DND-41 (cell line): ENCODE results near the gene SKIC8.
"Not testable (repeated sequence)": the region's sequence is repeated elsewhere in the genome, so short reads cannot be mapped to it uniquely, and the experiment has no call there.

ENCODE experiments used
- ATAC-seq: fragments of 200-7000 bp; cut with Tn5 transposase; 3 replicates; pipeline ENCODE4 v1.9.1; 2021; ENCODE audit warnings: low read depth; ENCODE audit not compliant: insufficient read depth
- DNase-seq: peaks from one replicate; pipeline ENCODE4 v3.0.0-alpha.2; 2020
- H2AFZ ChIP-seq: 2 replicates; pipeline ENCODE4 v1.6.0; 2012; ENCODE audit warnings: low read depth, low read length
- H3K27ac ChIP-seq: 2 replicates; pipeline ENCODE4 v1.5.1; 2012; ENCODE audit warnings: low read length, inconsistent platforms
- H3K27me3 ChIP-seq: fragments of 200-600 bp; sonication (generic); 2 replicates; pipeline ENCODE4 v1.6.0; 2012; ENCODE audit warnings: low read length, mild to moderate bottlenecking, inconsistent platforms; ENCODE audit not compliant: insufficient read depth, poor library complexity
- H3K36me3 ChIP-seq: 2 replicates; pipeline ENCODE4 v1.5.1; 2012; ENCODE audit warnings: low read length, inconsistent platforms; ENCODE audit not compliant: insufficient read depth
- H3K4me1 ChIP-seq: 2 replicates; pipeline ENCODE4 v1.5.1; 2012; ENCODE audit warnings: mild to moderate bottlenecking, low read length; ENCODE audit not compliant: insufficient read depth
- H3K4me2 ChIP-seq: 2 replicates; pipeline ENCODE4 v1.6.0; 2012; ENCODE audit warnings: mild to moderate bottlenecking, moderate library complexity, low read length, inconsistent platforms; ENCODE audit not compliant: insufficient read depth
- H3K4me3 ChIP-seq, 2 experiments: fragments of 200-600 bp in 1 of 2; shearing (Covaris generic) in 1 of 2; 2 replicates each; pipeline ENCODE4 v1.5.1; 2012 to 2016; ENCODE audit warnings: inconsistent platforms in 2 of 2, low read length in 2 of 2, mild to moderate bottlenecking in 2 of 2, low read depth in 1 of 2, moderate library complexity in 1 of 2
- H3K79me2 ChIP-seq: 2 replicates; pipeline ENCODE4 v1.6.0; 2012; ENCODE audit warnings: low read length, inconsistent platforms; ENCODE audit not compliant: insufficient read depth
- H3K9ac ChIP-seq: 2 replicates; pipeline ENCODE4 v1.6.0; 2012; ENCODE audit warnings: low read depth, mild to moderate bottlenecking, inconsistent platforms, low read length, moderate library complexity
- H3K9me3 ChIP-seq: 2 replicates; pipeline ENCODE4 v1.5.1; 2012; ENCODE audit warnings: low read length, moderate library complexity, mild to moderate bottlenecking, inconsistent platforms; ENCODE audit not compliant: insufficient read depth, severe bottlenecking
- H4K20me1 ChIP-seq: 2 replicates; pipeline ENCODE4 v1.6.0; 2012; ENCODE audit warnings: low read length; ENCODE audit not compliant: insufficient read depth
- CTCF ChIP-seq: IDR thresholded peaks from 2 replicates; pipeline ENCODE4 v1.5.1; 2012; ENCODE audit warnings: borderline replicate concordance, low read length, moderate library complexity, mild to moderate bottlenecking; ENCODE audit not compliant: poor library complexity, severe bottlenecking; ENCODE audit errors: extremely low read depth
- EZH2 ChIP-seq: IDR thresholded peaks from 3 replicates; pipeline ENCODE4 v1.6.1; 2012; ENCODE audit warnings: borderline replicate concordance, low read depth, mild to moderate bottlenecking, moderate library complexity, low read length, inconsistent platforms; ENCODE audit not compliant: severe bottlenecking

The SKIC8 gene

GRCh38 chr15:78249131-78249530 lies 50.3 kb downstream of the SKIC8 start:
- Histone ChIP-seq H3K27me3 (no peaks in the 10 kb centered on the region), H3K27ac (no peak overlapping the region), H4K20me1 (no peaks in the 10 kb centered on the region), H2AFZ (no peak overlapping the region), H3K9ac (no peak overlapping the region), H3K4me2 (no peak overlapping the region), H3K79me2 (no peaks in the 10 kb centered on the region), H3K36me3 (no peaks in the 10 kb centered on the region), H3K4me3 (no peak overlapping the region), H3K9me3 (no peaks in the 10 kb centered on the region), H3K4me1 (no peaks in the 10 kb centered on the region)
- DNase-seq (no peak), ATAC-seq (no peak)
- no peak for TF ChIP-seq CTCF
- no peak for TF ChIP-seq EZH2

- Histone ChIP-seq H3K27me3 (no peaks in the 10 kb centered on the region), H3K79me2 (no peaks in the 10 kb centered on the region), H2AFZ (no peak overlapping the region), H3K36me3 (no peaks in the 10 kb centered on the region), H3K4me1 (no peaks in the 10 kb centered on the region), H3K4me2 (no peak overlapping the region), H3K27ac (no peak overlapping the region), H3K4me3 (no peak overlapping the region), H3K9me3 (no peaks in the 10 kb centered on the region), H3K9ac (no peak overlapping the region), H4K20me1 (no peaks in the 10 kb centered on the region)
- ATAC-seq (no peak), DNase-seq (no peak)
- no peak for TF ChIP-seq CTCF
- TF ChIP-seq EZH2 = no peak
These were observed 51.5 kb downstream of the SKIC8 start for GRCh38 chr15:78247911-78248310.

- H2AFZ ChIP-seq, H3K27me3 ChIP-seq: not testable (repeated sequence)
These were observed 53.3 kb downstream of the SKIC8 start for GRCh38 chr15:78245976-78246620.

GRCh38 chr15:78245392-78245791 lies 54.0 kb downstream of the SKIC8 start:
- not testable (repeated sequence) for ATAC-seq, H3K27ac ChIP-seq, H2AFZ ChIP-seq, H3K4me3 ChIP-seq, H3K9me3 ChIP-seq, H3K27me3 ChIP-seq, H3K79me2 ChIP-seq, H3K4me1 ChIP-seq, DNase-seq, H3K4me2 ChIP-seq, H3K36me3 ChIP-seq, H3K9ac ChIP-seq, H4K20me1 ChIP-seq

More at GRCh38 chr15:78245976-78246620, 53.3 kb downstream of the SKIC8 start:
- DNase-seq, H3K4me1 ChIP-seq, H3K9ac ChIP-seq, H3K79me2 ChIP-seq, H4K20me1 ChIP-seq, H3K36me3 ChIP-seq, H3K4me3 ChIP-seq, H3K27ac ChIP-seq, H3K9me3 ChIP-seq, H3K4me2 ChIP-seq, ATAC-seq: not testable (repeated sequence)
